GM23338 (cell line): ENCODE results near the gene NDE1. TPM values are rescaled to one million over a fixed set of nuclear protein-coding genes. Genes with fewer than 3 reads are reported as not detected.

Experiments used
- ATAC-seq: fragments of 200-7000 bp; cut with Tn5 transposase; 3 replicates; pipeline ENCODE4 v1.9.1; 2020
- DNase-seq: peaks from one replicate; pipeline ENCODE4 v3.0.0-alpha.2; 2015; ENCODE audit warnings: low spot score
- H2AFZ ChIP-seq: fragments of 200-600 bp; sonication (generic); 2 replicates; pipeline ENCODE4 v1.8.0; 2016; ENCODE audit warnings: antibody characterized with exemption, mild to moderate bottlenecking, moderate library complexity
- H3F3A ChIP-seq: fragments of 200-600 bp; sonication (generic); replicated peaks from 2 replicates; pipeline ENCODE4 v1.8.0; 2017; ENCODE audit warnings: antibody characterized with exemption, mixed run types, low read depth
- H3K27ac ChIP-seq: fragments of 200-600 bp; sonication (generic); 2 replicates; pipeline ENCODE4 v1.6.1; 2016; ENCODE audit warnings: low read depth
- H3K27me3 ChIP-seq: fragments of 200-600 bp; sonication (generic); 2 replicates; pipeline ENCODE4 v1.8.0; 2016; ENCODE audit warnings: mild to moderate bottlenecking, mixed run types, moderate library complexity; ENCODE audit not compliant: insufficient read depth
- H3K36me3 ChIP-seq: fragments of 200-600 bp; sonication (generic); 2 replicates; pipeline ENCODE4 v1.8.0; 2016; ENCODE audit warnings: mild to moderate bottlenecking; ENCODE audit not compliant: insufficient read depth
- H3K4me1 ChIP-seq: fragments of 200-600 bp; sonication (generic); 2 replicates; pipeline ENCODE4 v1.8.0; 2016; ENCODE audit warnings: mild to moderate bottlenecking, moderate library complexity; ENCODE audit not compliant: insufficient read depth
- H3K4me2 ChIP-seq: fragments of 200-600 bp; sonication (generic); 2 replicates; pipeline ENCODE4 v1.7.1; 2017; ENCODE audit warnings: mixed run types
- H3K4me3 ChIP-seq: fragments of 200-600 bp; sonication (generic); 2 replicates; pipeline ENCODE4 v1.6.1; 2016; ENCODE audit warnings: mixed run types
- H3K79me2 ChIP-seq: fragments of 200-600 bp; sonication (generic); replicated peaks from 2 replicates; pipeline ENCODE4 v1.8.0; 2017; ENCODE audit warnings: mild to moderate bottlenecking; ENCODE audit not compliant: insufficient read depth
- H3K9me2 ChIP-seq: fragments of 200-600 bp; sonication (generic); 2 replicates; pipeline ENCODE4 v1.8.0; 2017; ENCODE audit not compliant: insufficient read depth
- H4K20me1 ChIP-seq: fragments of 200-600 bp; sonication (generic); replicated peaks from 2 replicates; pipeline ENCODE4 v1.8.0; 2017; ENCODE audit warnings: mild to moderate bottlenecking; ENCODE audit not compliant: insufficient read depth
- H3K27ac Mint-ChIP-seq: 2 replicates; pipeline ENCODE4 v1.8.0; 2020; ENCODE audit warnings: inconsistent platforms, mild to moderate bottlenecking, moderate library complexity, mixed read lengths
- H3K27me3 Mint-ChIP-seq: 3 replicates; pipeline ENCODE4 v1.8.0; 2022; ENCODE audit warnings: low read depth, mild to moderate bottlenecking, moderate library complexity, mixed read lengths, inconsistent platforms; ENCODE audit not compliant: insufficient read depth, poor library complexity
- H3K36me3 Mint-ChIP-seq: 3 replicates; pipeline ENCODE4 v1.8.0; 2021; ENCODE audit warnings: low read depth, mild to moderate bottlenecking, inconsistent platforms, moderate library complexity, mixed read lengths
- H3K4me1 Mint-ChIP-seq: 3 replicates; pipeline ENCODE4 v1.8.0; 2020; ENCODE audit warnings: mild to moderate bottlenecking, inconsistent platforms, mixed read lengths
- H3K4me3 Mint-ChIP-seq: 3 replicates; pipeline ENCODE4 v1.8.0; 2021; ENCODE audit warnings: moderate library complexity, mild to moderate bottlenecking, inconsistent platforms, mixed read lengths
- H3K9me3 Mint-ChIP-seq: 3 replicates; pipeline ENCODE4 v1.8.0; 2020; ENCODE audit warnings: moderate library complexity, mild to moderate bottlenecking, inconsistent platforms, mixed read lengths
- CREB1 ChIP-seq: fragments of 250-450 bp; sonication (Bioruptor Pico); IDR thresholded peaks from 2 replicates; pipeline ENCODE4 v1.5.0; 2020; ENCODE audit warnings: low read depth, mild to moderate bottlenecking, moderate library complexity
- EZH2 ChIP-seq: fragments of 200-600 bp; sonication (generic); IDR thresholded peaks from one replicate; pipeline ENCODE4 v1.8.0; 2017; ENCODE audit warnings: antibody characterized with exemption, mild to moderate bottlenecking, low read depth; ENCODE audit not compliant: unreplicated experiment
- EZH2phosphoT487 ChIP-seq: fragments of 200-600 bp; sonication (generic); IDR thresholded peaks from one replicate; pipeline ENCODE4 v1.8.1; 2018; ENCODE audit warnings: antibody characterized with exemption; ENCODE audit not compliant: unreplicated experiment
- JUNB ChIP-seq: IDR thresholded peaks from one replicate; pipeline ENCODE4 v1.6.1; 2016; ENCODE audit warnings: antibody characterized with exemption; ENCODE audit not compliant: unreplicated experiment
- NANOG ChIP-seq: IDR thresholded peaks from 2 replicates; pipeline ENCODE4 v1.6.1; 2016; ENCODE audit warnings: antibody characterized with exemption, borderline replicate concordance
- POLR2AphosphoS5 ChIP-seq: IDR thresholded peaks from 2 replicates; pipeline ENCODE4 v1.6.1; 2016; ENCODE audit warnings: antibody characterized with exemption, low read depth
- STAT1 ChIP-seq: IDR thresholded peaks from one replicate; pipeline ENCODE4 v1.6.1; 2016; ENCODE audit warnings: antibody characterized with exemption; ENCODE audit not compliant: unreplicated experiment
- ZNF114 ChIP-seq: fragments of 250-450 bp; sonication (Bioruptor Pico); IDR thresholded peaks from 2 replicates; pipeline ENCODE4 v1.5.0; 2020; ENCODE audit warnings: mild to moderate bottlenecking, moderate library complexity
- ZNF331 ChIP-seq: fragments of 250-450 bp; sonication (Bioruptor Pico); IDR thresholded peaks from 2 replicates; pipeline ENCODE4 v1.5.0; 2020; ENCODE audit warnings: low read depth, mild to moderate bottlenecking, moderate library complexity
- polyA plus RNA-seq: library from polyadenylated mRNA; unstranded; fragments of >200 nt; fragmentation: Nextera tagmentation; extraction: Ambion mirVana; gene quantifications from 2 replicates; pipeline ENCODE4 v1.2.1, GENCODE V29; 2016
- total RNA-seq: library from RNA; depleted of rRNA; stranded (reverse); fragments of >200 nt; shearing (Covaris generic); gene quantifications from 2 replicates; pipeline ENCODE4 v1.2.3, GENCODE V29; 2014
- TF ChIP-seq, protein P1 (sequence below): IDR thresholded peaks from one replicate; pipeline ENCODE4 v1.6.1; 2018; ENCODE audit warnings: antibody characterized with exemption; ENCODE audit not compliant: unreplicated experiment
- TF ChIP-seq, protein P2 (sequence below): fragments of 250-450 bp; sonication (Bioruptor Pico); IDR thresholded peaks from 2 replicates; pipeline ENCODE4 v1.5.0; 2020; ENCODE audit warnings: mild to moderate bottlenecking, moderate library complexity
- TF ChIP-seq, protein P3 (sequence below): IDR thresholded peaks from 2 replicates; pipeline ENCODE4 v1.6.1; 2016; ENCODE audit warnings: antibody characterized with exemption
- TF ChIP-seq, protein P4 (sequence below), 2 experiments: fragments of 200-600 bp in 1 of 2; sonication (generic) in 1 of 2; conservative IDR thresholded peaks; 2 replicates each; pipeline versions ENCODE4 v1.5.1 to v1.6.1; 2016 to 2017; ENCODE audit warnings: antibody characterized with exemption in 2 of 2, low read depth in 2 of 2, mild to moderate bottlenecking in 2 of 2, moderate library complexity in 1 of 2

NDE1 gene
- total and polyA plus RNA-seq, 2 experiments from 2014 or later = 13.0 to 22.9 TPM

DNA sequence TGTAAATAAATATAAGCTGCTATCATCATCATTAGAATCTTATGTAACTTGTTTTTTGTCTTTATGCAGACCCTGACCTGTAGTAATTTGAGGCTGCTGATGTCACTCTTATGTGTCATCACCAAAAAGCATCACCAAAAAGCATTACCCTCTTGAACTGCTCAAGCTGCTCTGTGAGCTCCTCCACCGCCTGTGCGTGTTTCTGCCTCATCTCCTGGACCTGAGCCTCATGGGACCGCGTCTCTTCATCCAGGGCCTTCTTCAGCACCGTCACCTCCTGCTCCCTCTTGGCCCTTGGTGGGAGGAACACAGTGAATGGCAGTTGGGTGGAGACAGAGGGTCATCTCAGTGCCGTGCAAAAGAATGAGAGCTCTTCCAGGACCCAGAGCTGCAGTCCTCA, 82.4 kb downstream of the NDE1 start:
- no peak overlapping the region for H3K4me3 ChIP-seq
- no peaks in the 10 kb centered on the region for H4K20me1 ChIP-seq
- no peak overlapping the region for H3K4me2 ChIP-seq
- H2AFZ ChIP-seq = no peak overlapping the region
- no peaks in the 10 kb centered on the region for H3K36me3 ChIP-seq
- Mint-ChIP-seq H3K4me3 (no peak overlapping the region), H3K27ac (no peak overlapping the region), H3K9me3 (no peaks in the 10 kb centered on the region; the same call in 2 of the 3 replicates), H3K4me1 (peaks cover 5% of the 10 kb centered on the region), H3K36me3 (no peaks in the 10 kb centered on the region), H3K27me3 (peaks cover 3% of the 10 kb centered on the region)
- no peaks in the 10 kb centered on the region for H3K27me3 ChIP-seq
- H3K4me1 ChIP-seq = no peaks in the 10 kb centered on the region
- no peak for DNase-seq
- no peak for ATAC-seq
- H3K79me2 ChIP-seq = no peaks in the 10 kb centered on the region
- no peak overlapping the region for H3K27ac ChIP-seq
- H3F3A ChIP-seq = no peaks in the 10 kb centered on the region
- H3K9me2 ChIP-seq = no peaks in the 10 kb centered on the region
- TF ChIP-seq ZNF114 = no peak
- TF ChIP-seq STAT1 = no peak
- TF ChIP-seq, protein P1, sequence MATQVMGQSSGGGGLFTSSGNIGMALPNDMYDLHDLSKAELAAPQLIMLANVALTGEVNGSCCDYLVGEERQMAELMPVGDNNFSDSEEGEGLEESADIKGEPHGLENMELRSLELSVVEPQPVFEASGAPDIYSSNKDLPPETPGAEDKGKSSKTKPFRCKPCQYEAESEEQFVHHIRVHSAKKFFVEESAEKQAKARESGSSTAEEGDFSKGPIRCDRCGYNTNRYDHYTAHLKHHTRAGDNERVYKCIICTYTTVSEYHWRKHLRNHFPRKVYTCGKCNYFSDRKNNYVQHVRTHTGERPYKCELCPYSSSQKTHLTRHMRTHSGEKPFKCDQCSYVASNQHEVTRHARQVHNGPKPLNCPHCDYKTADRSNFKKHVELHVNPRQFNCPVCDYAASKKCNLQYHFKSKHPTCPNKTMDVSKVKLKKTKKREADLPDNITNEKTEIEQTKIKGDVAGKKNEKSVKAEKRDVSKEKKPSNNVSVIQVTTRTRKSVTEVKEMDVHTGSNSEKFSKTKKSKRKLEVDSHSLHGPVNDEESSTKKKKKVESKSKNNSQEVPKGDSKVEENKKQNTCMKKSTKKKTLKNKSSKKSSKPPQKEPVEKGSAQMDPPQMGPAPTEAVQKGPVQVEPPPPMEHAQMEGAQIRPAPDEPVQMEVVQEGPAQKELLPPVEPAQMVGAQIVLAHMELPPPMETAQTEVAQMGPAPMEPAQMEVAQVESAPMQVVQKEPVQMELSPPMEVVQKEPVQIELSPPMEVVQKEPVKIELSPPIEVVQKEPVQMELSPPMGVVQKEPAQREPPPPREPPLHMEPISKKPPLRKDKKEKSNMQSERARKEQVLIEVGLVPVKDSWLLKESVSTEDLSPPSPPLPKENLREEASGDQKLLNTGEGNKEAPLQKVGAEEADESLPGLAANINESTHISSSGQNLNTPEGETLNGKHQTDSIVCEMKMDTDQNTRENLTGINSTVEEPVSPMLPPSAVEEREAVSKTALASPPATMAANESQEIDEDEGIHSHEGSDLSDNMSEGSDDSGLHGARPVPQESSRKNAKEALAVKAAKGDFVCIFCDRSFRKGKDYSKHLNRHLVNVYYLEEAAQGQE = no peak
- no peak for TF ChIP-seq JUNB
- no peak for TF ChIP-seq CREB1 (CRISPR knock-in tag)
- TF ChIP-seq, protein P2, sequence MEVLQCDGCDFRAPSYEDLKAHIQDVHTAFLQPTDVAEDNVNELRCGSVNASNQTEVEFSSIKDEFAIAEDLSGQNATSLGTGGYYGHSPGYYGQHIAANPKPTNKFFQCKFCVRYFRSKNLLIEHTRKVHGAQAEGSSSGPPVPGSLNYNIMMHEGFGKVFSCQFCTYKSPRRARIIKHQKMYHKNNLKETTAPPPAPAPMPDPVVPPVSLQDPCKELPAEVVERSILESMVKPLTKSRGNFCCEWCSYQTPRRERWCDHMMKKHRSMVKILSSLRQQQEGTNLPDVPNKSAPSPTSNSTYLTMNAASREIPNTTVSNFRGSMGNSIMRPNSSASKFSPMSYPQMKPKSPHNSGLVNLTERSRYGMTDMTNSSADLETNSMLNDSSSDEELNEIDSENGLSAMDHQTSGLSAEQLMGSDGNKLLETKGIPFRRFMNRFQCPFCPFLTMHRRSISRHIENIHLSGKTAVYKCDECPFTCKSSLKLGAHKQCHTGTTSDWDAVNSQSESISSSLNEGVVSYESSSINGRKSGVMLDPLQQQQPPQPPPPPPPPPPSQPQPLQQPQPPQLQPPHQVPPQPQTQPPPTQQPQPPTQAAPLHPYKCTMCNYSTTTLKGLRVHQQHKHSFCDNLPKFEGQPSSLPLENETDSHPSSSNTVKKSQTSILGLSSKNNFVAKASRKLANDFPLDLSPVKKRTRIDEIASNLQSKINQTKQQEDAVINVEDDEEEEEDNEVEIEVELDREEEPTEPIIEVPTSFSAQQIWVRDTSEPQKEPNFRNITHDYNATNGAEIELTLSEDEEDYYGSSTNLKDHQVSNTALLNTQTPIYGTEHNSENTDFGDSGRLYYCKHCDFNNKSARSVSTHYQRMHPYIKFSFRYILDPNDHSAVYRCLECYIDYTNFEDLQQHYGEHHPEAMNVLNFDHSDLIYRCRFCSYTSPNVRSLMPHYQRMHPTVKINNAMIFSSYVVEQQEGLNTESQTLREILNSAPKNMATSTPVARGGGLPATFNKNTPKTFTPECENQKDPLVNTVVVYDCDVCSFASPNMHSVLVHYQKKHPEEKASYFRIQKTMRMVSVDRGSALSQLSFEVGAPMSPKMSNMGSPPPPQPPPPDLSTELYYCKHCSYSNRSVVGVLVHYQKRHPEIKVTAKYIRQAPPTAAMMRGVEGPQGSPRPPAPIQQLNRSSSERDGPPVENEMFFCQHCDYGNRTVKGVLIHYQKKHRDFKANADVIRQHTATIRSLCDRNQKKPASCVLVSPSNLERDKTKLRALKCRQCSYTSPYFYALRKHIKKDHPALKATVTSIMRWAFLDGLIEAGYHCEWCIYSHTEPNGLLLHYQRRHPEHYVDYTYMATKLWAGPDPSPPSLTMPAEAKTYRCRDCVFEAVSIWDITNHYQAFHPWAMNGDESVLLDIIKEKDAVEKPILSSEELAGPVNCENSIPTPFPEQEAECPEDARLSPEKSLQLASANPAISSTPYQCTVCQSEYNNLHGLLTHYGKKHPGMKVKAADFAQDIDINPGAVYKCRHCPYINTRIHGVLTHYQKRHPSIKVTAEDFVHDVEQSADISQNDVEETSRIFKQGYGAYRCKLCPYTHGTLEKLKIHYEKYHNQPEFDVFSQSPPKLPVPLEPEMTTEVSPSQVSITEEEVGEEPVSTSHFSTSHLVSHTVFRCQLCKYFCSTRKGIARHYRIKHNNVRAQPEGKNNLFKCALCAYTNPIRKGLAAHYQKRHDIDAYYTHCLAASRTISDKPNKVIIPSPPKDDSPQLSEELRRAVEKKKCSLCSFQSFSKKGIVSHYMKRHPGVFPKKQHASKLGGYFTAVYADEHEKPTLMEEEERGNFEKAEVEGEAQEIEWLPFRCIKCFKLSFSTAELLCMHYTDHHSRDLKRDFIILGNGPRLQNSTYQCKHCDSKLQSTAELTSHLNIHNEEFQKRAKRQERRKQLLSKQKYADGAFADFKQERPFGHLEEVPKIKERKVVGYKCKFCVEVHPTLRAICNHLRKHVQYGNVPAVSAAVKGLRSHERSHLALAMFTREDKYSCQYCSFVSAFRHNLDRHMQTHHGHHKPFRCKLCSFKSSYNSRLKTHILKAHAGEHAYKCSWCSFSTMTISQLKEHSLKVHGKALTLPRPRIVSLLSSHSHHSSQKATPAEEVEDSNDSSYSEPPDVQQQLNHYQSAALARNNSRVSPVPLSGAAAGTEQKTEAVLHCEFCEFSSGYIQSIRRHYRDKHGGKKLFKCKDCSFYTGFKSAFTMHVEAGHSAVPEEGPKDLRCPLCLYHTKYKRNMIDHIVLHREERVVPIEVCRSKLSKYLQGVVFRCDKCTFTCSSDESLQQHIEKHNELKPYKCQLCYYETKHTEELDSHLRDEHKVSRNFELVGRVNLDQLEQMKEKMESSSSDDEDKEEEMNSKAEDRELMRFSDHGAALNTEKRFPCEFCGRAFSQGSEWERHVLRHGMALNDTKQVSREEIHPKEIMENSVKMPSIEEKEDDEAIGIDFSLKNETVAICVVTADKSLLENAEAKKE (CRISPR knock-in tag) = no peak
- TF ChIP-seq, protein P3, sequence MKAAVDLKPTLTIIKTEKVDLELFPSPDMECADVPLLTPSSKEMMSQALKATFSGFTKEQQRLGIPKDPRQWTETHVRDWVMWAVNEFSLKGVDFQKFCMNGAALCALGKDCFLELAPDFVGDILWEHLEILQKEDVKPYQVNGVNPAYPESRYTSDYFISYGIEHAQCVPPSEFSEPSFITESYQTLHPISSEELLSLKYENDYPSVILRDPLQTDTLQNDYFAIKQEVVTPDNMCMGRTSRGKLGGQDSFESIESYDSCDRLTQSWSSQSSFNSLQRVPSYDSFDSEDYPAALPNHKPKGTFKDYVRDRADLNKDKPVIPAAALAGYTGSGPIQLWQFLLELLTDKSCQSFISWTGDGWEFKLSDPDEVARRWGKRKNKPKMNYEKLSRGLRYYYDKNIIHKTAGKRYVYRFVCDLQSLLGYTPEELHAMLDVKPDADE = no peak
- TF ChIP-seq ZNF331 (CRISPR knock-in tag) = no peak
- no peak for TF ChIP-seq POLR2AphosphoS5
- no peak for TF ChIP-seq NANOG
- no peak for TF ChIP-seq EZH2
- TF ChIP-seq EZH2phosphoT487 = no peak
- TF ChIP-seq, protein P4, sequence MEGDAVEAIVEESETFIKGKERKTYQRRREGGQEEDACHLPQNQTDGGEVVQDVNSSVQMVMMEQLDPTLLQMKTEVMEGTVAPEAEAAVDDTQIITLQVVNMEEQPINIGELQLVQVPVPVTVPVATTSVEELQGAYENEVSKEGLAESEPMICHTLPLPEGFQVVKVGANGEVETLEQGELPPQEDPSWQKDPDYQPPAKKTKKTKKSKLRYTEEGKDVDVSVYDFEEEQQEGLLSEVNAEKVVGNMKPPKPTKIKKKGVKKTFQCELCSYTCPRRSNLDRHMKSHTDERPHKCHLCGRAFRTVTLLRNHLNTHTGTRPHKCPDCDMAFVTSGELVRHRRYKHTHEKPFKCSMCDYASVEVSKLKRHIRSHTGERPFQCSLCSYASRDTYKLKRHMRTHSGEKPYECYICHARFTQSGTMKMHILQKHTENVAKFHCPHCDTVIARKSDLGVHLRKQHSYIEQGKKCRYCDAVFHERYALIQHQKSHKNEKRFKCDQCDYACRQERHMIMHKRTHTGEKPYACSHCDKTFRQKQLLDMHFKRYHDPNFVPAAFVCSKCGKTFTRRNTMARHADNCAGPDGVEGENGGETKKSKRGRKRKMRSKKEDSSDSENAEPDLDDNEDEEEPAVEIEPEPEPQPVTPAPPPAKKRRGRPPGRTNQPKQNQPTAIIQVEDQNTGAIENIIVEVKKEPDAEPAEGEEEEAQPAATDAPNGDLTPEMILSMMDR (conservative IDR thresholded peaks at IDR 0.05; ENCODE audit: low read depth in 2 of 2) = no peak
